ENCODE results near the gene FGF14.
A peak's percentile ranks its signal among the peaks of the same experiment; 100 is the strongest.

The FGF14 gene

GRCh38 chr13:102309110-102309509, 92.7 kb downstream of the FGF14 start:
- Mint-ChIP-seq H3K27me3 (ENCODE audit: low read depth) (no peaks in the 10 kb centered on the region), H3K27ac (peak overlapping the region in 1 of 3 experiments; percentile 5), H3K9me3 (no peaks in the 10 kb centered on the region), H3K36me3 (ENCODE audit: low read depth) (no peaks in the 10 kb centered on the region), H3K4me1 (no peaks in the 10 kb centered on the region), H3K4me3 (no peak overlapping the region)
- TF ChIP-seq CTCF (IDR thresholded peaks at IDR 0.05; ENCODE audit: unreplicated experiment in 3 of 3), result no peak

DNA sequence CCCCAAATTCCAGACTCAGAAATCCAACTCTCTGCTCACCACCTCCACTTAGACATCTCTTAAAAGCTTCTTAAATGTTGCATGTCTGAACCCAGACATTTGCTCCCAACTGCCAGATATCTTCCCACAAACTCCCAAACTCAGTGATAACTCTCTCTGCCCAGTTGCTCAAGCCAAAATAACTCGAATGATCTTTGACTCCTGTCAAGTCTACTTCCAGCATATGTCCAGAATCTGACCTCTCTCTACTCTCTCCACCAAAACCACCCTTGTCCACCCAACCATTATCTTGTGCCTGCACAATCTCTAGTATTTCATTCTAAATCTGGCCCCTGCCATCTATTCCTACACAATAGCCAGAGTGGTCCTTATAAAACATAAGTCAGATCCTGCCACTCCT, 99.3 kb downstream of the FGF14 start:
- no peak for TF ChIP-seq CTCF (IDR thresholded peaks at IDR 0.05; ENCODE audit: unreplicated experiment in 3 of 3)
- Mint-ChIP-seq H3K4me3 (no peak overlapping the region), H3K27ac (no peak overlapping the region), H3K36me3 (ENCODE audit: low read depth) (no peaks in the 10 kb centered on the region), H3K4me1 (no peaks in the 10 kb centered on the region), H3K27me3 (ENCODE audit: low read depth) (peaks cover 6% of the 10 kb centered on the region), H3K9me3 (no peaks in the 10 kb centered on the region)

DNA sequence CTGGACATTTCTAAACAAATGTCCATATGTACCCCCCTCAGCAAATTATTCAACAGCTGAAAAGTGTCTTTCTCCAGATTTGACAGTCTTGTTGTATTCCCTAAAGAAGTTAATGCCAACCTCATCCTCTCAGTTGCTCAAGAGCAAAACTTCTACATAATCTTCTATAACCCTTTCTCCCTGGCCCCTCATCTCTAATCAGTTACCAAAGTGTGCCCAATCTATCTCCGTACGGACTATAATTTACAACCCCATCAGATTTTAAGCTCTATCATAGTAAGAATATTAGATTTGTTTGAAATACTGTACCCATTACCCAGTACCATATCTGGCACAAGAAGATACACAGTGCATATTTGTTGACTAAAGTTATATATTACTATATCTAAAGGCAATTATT, 101.5 kb downstream of the FGF14 start:
- no peaks in the 10 kb centered on the region for H3K36me3 Mint-ChIP-seq (ENCODE audit: low read depth)
- TF ChIP-seq CTCF (IDR thresholded peaks at IDR 0.05; ENCODE audit: unreplicated experiment in 3 of 3), result no peak
- H3K27me3 Mint-ChIP-seq (ENCODE audit: low read depth), result peaks cover 6% of the 10 kb centered on the region
- no peak overlapping the region for H3K4me3 Mint-ChIP-seq
- no peaks in the 10 kb centered on the region for H3K4me1 Mint-ChIP-seq
- H3K9me3 Mint-ChIP-seq, result no peaks in the 10 kb centered on the region
- H3K27ac Mint-ChIP-seq, result no peak overlapping the region

DNA sequence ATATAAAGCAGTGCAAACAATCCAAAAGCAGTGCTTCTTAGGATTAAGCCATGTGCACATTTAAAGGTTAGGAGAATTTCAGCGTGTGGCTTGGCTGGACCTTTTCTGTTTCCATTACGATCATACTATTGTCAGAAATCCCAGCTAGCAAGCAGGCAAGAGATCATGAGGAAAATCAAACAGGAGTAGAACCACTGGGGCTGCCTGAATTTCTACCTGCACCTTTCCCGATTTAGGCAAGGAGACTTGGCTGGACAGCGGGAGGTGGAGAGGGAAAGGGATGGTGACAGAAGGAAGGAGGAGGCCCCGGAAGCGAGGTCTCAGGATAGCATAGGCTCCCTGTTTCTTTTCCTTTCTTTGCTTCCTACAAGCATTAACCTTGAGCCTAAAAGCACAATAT, 102.5 kb downstream of the FGF14 start:
- H3K27me3 Mint-ChIP-seq (ENCODE audit: low read depth), result peaks cover 6% of the 10 kb centered on the region
- no peaks in the 10 kb centered on the region for H3K4me1 Mint-ChIP-seq
- no peak overlapping the region for H3K4me3 Mint-ChIP-seq
- TF ChIP-seq CTCF (IDR thresholded peaks at IDR 0.05; ENCODE audit: unreplicated experiment in 3 of 3), result no peak
- no peaks in the 10 kb centered on the region for H3K9me3 Mint-ChIP-seq
- H3K36me3 Mint-ChIP-seq (ENCODE audit: low read depth), result no peaks in the 10 kb centered on the region
- H3K27ac Mint-ChIP-seq, result no peak overlapping the region

DNA sequence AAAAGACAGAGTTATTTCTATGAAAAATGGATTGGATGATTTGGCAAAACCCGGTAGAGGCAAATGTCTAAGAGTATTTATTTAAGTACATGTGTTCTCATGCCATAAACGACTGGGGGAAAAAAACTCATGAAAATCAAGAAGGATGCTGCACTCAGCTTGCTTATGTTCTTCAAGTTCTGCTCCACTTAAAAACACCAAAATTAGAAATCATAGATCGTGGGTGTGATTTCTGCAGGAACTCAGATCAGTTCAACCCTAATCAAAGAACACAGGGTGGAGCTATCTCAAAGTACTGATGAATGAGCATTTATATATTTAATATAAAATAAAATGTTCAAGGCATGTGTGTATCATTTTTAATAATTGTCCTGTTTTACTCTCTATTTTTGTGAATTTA, 103.8 kb downstream of the FGF14 start:
- Mint-ChIP-seq H3K27ac (no peak overlapping the region), H3K4me3 (no peak overlapping the region), H3K9me3 (no peaks in the 10 kb centered on the region), H3K4me1 (no peaks in the 10 kb centered on the region), H3K36me3 (ENCODE audit: low read depth) (no peaks in the 10 kb centered on the region), H3K27me3 (ENCODE audit: low read depth) (peaks cover 6% of the 10 kb centered on the region)
- TF ChIP-seq CTCF (IDR thresholded peaks at IDR 0.05; ENCODE audit: unreplicated experiment in 3 of 3), result no peak

DNA sequence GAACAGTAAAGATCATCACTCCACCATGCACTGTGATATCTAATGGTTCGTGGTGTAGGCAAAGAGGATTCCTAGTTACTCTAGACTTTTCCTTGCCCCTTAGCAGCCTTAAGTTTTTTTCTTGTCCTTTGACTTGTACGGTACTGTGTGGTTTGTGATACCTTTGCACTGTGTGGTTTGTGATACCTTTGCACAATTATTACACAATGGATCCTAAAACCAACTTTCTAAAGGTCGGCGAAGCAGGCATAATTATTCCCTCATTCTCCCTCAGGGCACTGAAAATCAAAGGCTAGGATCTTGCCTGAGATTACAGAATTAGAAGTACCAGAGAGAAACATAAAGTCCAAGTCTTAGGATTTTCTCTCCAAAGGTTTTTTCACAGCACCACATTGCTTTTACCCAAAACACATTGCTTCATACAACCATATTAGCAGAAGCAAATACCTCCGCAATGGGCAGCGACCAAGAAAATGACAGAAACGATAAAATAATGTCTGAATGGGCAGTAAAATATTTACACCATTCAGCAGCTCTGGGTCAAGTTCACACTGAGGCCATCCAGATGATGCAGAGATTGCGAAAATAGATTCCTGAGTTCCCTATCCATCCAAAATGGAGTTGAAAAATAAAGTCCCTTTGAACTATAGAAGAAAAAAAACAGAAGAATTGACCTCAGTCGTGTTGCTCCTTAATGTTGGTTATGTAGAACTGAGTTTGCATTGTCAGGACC, 106.4 kb downstream of the FGF14 start:
- Mint-ChIP-seq H3K27ac (no peak overlapping the region), H3K36me3 (ENCODE audit: low read depth) (no peaks in the 10 kb centered on the region), H3K9me3 (no peaks in the 10 kb centered on the region), H3K27me3 (ENCODE audit: low read depth) (peaks cover 5% of the 10 kb centered on the region), H3K4me3 (no peak overlapping the region), H3K4me1 (no peaks in the 10 kb centered on the region)
- TF ChIP-seq CTCF (IDR thresholded peaks at IDR 0.05; ENCODE audit: unreplicated experiment in 3 of 3), result no peak

Measured in nephron (organoid).